GM12878 (cell line): ENCODE measurements around the gene DCBLD2. TPM values are rescaled to one million over a fixed set of nuclear protein-coding genes. Genes with fewer than 3 reads are reported as not detected.

ENCODE experiments used
- ATAC-seq: fragments of 200-7000 bp; cut with Tn5 transposase; 3 replicates; pipeline ENCODE4 v1.9.1; 2020; ENCODE audit warnings: mild to moderate bottlenecking, moderate library complexity
- BruUV-seq: library from RNA; stranded (reverse); fragments of 400-500 nt; replicated peaks from 2 replicates; lab custom pipeline; 2021; lab: Mats Ljungman, UMichigan
- CTCF ChIA-PET: fragments of 300-600 bp; sonication (Branson Sonifier 250); formaldehyde crosslinking; extraction: SDS; loops from one replicate; lab custom pipeline; 2021; ENCODE audit warnings: inconsistent platforms; lab: Yijun Ruan, JAX
- POLR2A ChIA-PET: fragments of 350-600 bp; formaldehyde crosslinking; extraction: SDS; loops from one replicate; lab custom pipeline; 2021; ENCODE audit warnings: inconsistent platforms; lab: Charles Lee
- RAD21 ChIA-PET: fragments of 300-600 bp; sonication (Branson Sonifier 250); formaldehyde crosslinking; loops from one replicate; lab custom pipeline; 2023; ENCODE audit warnings: antibody characterized with exemption; ENCODE audit not compliant: unreplicated experiment; lab: Charles Lee
- SMC1A ChIA-PET: fragments of 300-600 bp; sonication (Branson Sonifier 250); formaldehyde crosslinking; loops from one replicate; lab custom pipeline; 2023; ENCODE audit not compliant: unreplicated experiment, uncharacterized antibody; lab: Charles Lee
- DNase-seq: peaks from one replicate; pipeline ENCODE4 v3.0.0-alpha.2; 2011; ENCODE audit warnings: low read depth, low spot score
- FAIRE-seq: peaks from 3 replicates; lab custom pipeline; 2011; peaks lifted over from hg19 to GRCh38; lab: Jason Lieb, UNC
- H2AFZ ChIP-seq: 2 replicates; pipeline ENCODE4 v1.6.0; 2011; ENCODE audit warnings: low read depth, low read length, control low read depth; ENCODE audit not compliant: control insufficient read depth
- H3K27ac ChIP-seq: 2 replicates; pipeline ENCODE4 v1.5.1; 2011; ENCODE audit warnings: control low read depth; ENCODE audit not compliant: control insufficient read depth, insufficient read depth
- H3K27me3 ChIP-seq, 2 experiments: replicated peaks in 1 of 2; 2 replicates each; pipeline versions ENCODE4 v1.6.0 to v1.6.1; 2011; ENCODE audit warnings: low read length in 1 of 2; ENCODE audit not compliant: control insufficient read depth in 2 of 2, insufficient read depth in 2 of 2
- H3K36me3 ChIP-seq, 2 experiments: 2 replicates each; pipeline ENCODE4 v1.5.1; 2011; ENCODE audit warnings: low read length in 1 of 2; ENCODE audit not compliant: control insufficient read depth in 2 of 2, insufficient read depth in 2 of 2
- H3K4me1 ChIP-seq: 2 replicates; pipeline ENCODE4 v1.6.1; 2011; ENCODE audit warnings: mild to moderate bottlenecking, low read length, moderate library complexity, mixed read lengths; ENCODE audit not compliant: control insufficient read depth, insufficient read depth
- H3K4me2 ChIP-seq: 2 replicates; pipeline ENCODE4 v1.6.0; 2011; ENCODE audit warnings: control low read depth; ENCODE audit not compliant: control insufficient read depth, insufficient read depth
- H3K4me3 ChIP-seq: fragments of 200-600 bp; sonication (generic); 2 replicates; pipeline ENCODE4 v1.5.1; 2016
- H3K79me2 ChIP-seq: 2 replicates; pipeline ENCODE4 v1.6.0; 2011; ENCODE audit warnings: low read length; ENCODE audit not compliant: control insufficient read depth, insufficient read depth
- H3K9ac ChIP-seq: 2 replicates; pipeline ENCODE4 v1.8.0; 2011; ENCODE audit warnings: low read length, control low read depth, mixed read lengths; ENCODE audit not compliant: control insufficient read depth, insufficient read depth
- H3K9me3 ChIP-seq: replicated peaks from 3 replicates; pipeline ENCODE4 v1.5.1; 2011; ENCODE audit warnings: mild to moderate bottlenecking, low read length; ENCODE audit not compliant: control insufficient read depth, insufficient read depth
- H4K20me1 ChIP-seq: 2 replicates; pipeline ENCODE4 v1.6.0; 2011; ENCODE audit not compliant: control insufficient read depth, insufficient read depth
- EZH2 ChIP-seq: IDR thresholded peaks from 2 replicates; pipeline ENCODE4 v1.6.1; 2012; ENCODE audit warnings: low read depth, mild to moderate bottlenecking, control low read depth, inconsistent platforms, low read length, borderline replicate concordance; ENCODE audit not compliant: control insufficient read depth
- WGBS: methylation state at CpG from one replicate; pipeline ENCODE4 v1.1.6; 2016; ENCODE audit warnings: low lambda C conversion rate; ENCODE audit not compliant: insufficient replicate concordance, insufficient coverage; ENCODE audit errors: missing lambda C conversion rate; 5-methylcytosine and 5-hydroxymethylcytosine counted together
- in situ Hi-C: fragments of 300-500 bp; cut with MboI; formaldehyde crosslinking; loops from 9 replicates; pipeline ENCODE4 v1.14.3; 2018; ENCODE audit warnings: mixed read lengths
- intact Hi-C: fragments of 100-400 bp; cut with micrococcal nuclease; formaldehyde crosslinking; loops from one replicate; pipeline ENCODE4 v1.14.2; 2022; ENCODE audit not compliant: unreplicated experiment
- polyA plus RNA-seq, 11 experiments: library from polyadenylated mRNA; depleted of rRNA in 4 of 11; unstranded in 6 of 11; stranded (reverse) in 5 of 11; fragments of >200 nt; fragmentation: Nextera tagmentation in 4 of 11; fragmentation: Illumina TruSeq in 1 of 11; extraction: Ambion mirVana in 4 of 11; extraction: Trizol in 1 of 11; gene quantifications; 1 replicate in 1 of 11; 2 replicates in 10 of 11; pipeline versions ENCODE4 v1.2.1 to v1.2.3, GENCODE V29; 2011 to 2016; ENCODE audit warnings: inconsistent platforms in 2 of 11, missing spikeins in 2 of 11, low read depth in 1 of 11
- total RNA-seq, 4 experiments: library from RNA; depleted of rRNA in 3 of 4; stranded (reverse); fragments of >200 nt in 3 of 4; fragmentation: Illumina TruSeq in 1 of 4; extraction: Trizol in 1 of 4; gene quantifications; 2 replicates each; pipeline versions ENCODE4 v1.2.1 to v1.2.3, GENCODE V29; 2013 to 2021
- TF ChIP-seq, protein P1 (sequence below), 3 experiments: IDR thresholded peaks in 2 of 3; conservative IDR thresholded peaks in 1 of 3; 2 replicates each; pipeline ENCODE4 v1.5.1; 2011; ENCODE audit warnings: low read depth in 3 of 3, low read length in 3 of 3, mild to moderate bottlenecking in 3 of 3, control low read depth in 2 of 3, moderate library complexity in 2 of 3, inconsistent platforms in 1 of 3, mixed read lengths in 1 of 3; ENCODE audit not compliant: control insufficient read depth in 2 of 3, insufficient read depth in 1 of 3; ENCODE audit errors: extremely low read depth in 1 of 3
- TF ChIP-seq, protein P2 (sequence below): IDR thresholded peaks from 2 replicates; pipeline ENCODE4 v1.6.1; 2011; ENCODE audit warnings: borderline replicate concordance, low read depth, mild to moderate bottlenecking, moderate library complexity, mixed read lengths, low read length; ENCODE audit not compliant: insufficient read depth; ENCODE audit errors: extremely low read length
- TF ChIP-seq, protein P3 (sequence below): fragments of 450-650 bp; formaldehyde crosslinking; IDR thresholded peaks from 2 replicates; pipeline ENCODE4 v1.5.0; 2022; ENCODE audit warnings: mild to moderate bottlenecking, missing genetic modification characterization
- TF ChIP-seq, protein P4 (sequence below): IDR thresholded peaks from 2 replicates; pipeline ENCODE4 v1.6.1; 2012; ENCODE audit warnings: improper control_type of control experiment, low read depth, low read length; ENCODE audit not compliant: insufficient replicate concordance

DCBLD2 gene
- total and polyA plus RNA-seq, 10 of the 15 experiments (the other 5 are each of a cell fraction or from before 2014, with no cell fraction given) = 1.6 to 5.9 (median 4.7) TPM

DNA sequence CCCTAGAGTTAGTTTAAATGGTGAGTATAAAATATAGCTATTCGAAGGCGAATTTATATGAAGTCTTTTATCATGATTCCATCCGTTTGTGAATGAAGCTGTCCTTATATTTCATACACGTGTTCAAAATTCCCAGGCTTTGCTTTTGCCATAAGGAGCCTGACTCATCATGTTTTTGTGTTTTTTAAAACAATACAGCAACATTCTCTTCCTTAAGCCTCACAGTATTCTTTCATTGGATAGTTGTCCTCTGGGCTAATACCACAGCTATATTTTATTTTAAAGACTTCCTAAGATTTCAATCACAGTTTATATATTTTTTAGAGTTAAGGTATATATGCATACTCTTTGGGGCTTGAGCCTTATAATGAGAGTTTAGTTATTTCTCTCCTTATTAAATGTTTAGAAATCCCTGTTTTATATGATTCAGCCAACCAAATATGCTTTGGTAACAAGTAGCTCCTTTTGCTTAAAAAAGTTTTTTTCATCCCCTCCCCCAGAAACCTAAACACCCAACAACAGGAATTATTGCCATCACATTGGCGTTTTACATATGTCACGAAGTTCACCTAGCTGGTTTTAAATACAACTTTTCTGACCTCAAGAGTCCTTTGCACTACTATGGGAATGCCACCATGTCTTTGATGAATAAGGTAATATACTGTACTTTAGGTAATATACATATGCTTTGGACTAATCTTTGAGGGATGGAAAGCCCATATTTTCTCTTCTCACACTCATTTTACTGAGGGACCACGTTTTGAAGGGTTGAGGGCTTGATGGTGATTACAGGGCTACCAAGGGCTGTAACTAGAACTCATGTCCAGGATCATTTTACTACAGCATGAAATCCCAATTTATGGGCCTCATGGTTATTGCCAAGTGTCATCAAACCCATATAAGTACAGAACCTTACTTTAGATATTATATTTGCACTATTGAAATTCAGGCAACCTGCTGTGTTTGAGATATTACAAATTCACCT, 109.9 kb downstream of the DCBLD2 start:
- in situ Hi-C loops = no loop called here
- ChIA-PET SMC1A (interaction anchor here (0.8 to 1.3 kb wide), 12 partner anchors 8 to 192 kb away, joined by 3 to 5 read pairs (median 3); no protein-coding TSS in a partner anchor), RAD21 (interaction anchor here (0.9 kb wide), 1 partner anchor 56 kb away, joined by 3 read pairs; no protein-coding TSS in a partner anchor), CTCF (interaction anchor here (1.0 to 1.5 kb wide), 5 partner anchors 10 to 198 kb away, joined by 3 to 5 read pairs (median 3); no protein-coding TSS in a partner anchor), POLR2A (no interaction called here)
- no peaks in the 10 kb centered on the region for H3K27me3 ChIP-seq
- ATAC-seq (no peak), DNase-seq (no peak), FAIRE-seq (no peak)
- H4K20me1 ChIP-seq = no peaks in the 10 kb centered on the region
- TF ChIP-seq EZH2 = no peak
- TF ChIP-seq, protein P1, sequence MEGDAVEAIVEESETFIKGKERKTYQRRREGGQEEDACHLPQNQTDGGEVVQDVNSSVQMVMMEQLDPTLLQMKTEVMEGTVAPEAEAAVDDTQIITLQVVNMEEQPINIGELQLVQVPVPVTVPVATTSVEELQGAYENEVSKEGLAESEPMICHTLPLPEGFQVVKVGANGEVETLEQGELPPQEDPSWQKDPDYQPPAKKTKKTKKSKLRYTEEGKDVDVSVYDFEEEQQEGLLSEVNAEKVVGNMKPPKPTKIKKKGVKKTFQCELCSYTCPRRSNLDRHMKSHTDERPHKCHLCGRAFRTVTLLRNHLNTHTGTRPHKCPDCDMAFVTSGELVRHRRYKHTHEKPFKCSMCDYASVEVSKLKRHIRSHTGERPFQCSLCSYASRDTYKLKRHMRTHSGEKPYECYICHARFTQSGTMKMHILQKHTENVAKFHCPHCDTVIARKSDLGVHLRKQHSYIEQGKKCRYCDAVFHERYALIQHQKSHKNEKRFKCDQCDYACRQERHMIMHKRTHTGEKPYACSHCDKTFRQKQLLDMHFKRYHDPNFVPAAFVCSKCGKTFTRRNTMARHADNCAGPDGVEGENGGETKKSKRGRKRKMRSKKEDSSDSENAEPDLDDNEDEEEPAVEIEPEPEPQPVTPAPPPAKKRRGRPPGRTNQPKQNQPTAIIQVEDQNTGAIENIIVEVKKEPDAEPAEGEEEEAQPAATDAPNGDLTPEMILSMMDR (IDR thresholded peaks at IDR 0.05 in 2 of 3, conservative IDR thresholded peaks at IDR 0.05 in 1 of 3; ENCODE audit: control insufficient read depth in 2 of 3, extremely low read depth in 1 of 3, insufficient read depth in 1 of 3, low read depth in 3 of 3, low read length in 3 of 3) = no peak
- TF ChIP-seq, protein P2, sequence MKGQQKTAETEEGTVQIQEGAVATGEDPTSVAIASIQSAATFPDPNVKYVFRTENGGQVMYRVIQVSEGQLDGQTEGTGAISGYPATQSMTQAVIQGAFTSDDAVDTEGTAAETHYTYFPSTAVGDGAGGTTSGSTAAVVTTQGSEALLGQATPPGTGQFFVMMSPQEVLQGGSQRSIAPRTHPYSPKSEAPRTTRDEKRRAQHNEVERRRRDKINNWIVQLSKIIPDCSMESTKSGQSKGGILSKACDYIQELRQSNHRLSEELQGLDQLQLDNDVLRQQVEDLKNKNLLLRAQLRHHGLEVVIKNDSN = no peak
- TF ChIP-seq, protein P3, sequence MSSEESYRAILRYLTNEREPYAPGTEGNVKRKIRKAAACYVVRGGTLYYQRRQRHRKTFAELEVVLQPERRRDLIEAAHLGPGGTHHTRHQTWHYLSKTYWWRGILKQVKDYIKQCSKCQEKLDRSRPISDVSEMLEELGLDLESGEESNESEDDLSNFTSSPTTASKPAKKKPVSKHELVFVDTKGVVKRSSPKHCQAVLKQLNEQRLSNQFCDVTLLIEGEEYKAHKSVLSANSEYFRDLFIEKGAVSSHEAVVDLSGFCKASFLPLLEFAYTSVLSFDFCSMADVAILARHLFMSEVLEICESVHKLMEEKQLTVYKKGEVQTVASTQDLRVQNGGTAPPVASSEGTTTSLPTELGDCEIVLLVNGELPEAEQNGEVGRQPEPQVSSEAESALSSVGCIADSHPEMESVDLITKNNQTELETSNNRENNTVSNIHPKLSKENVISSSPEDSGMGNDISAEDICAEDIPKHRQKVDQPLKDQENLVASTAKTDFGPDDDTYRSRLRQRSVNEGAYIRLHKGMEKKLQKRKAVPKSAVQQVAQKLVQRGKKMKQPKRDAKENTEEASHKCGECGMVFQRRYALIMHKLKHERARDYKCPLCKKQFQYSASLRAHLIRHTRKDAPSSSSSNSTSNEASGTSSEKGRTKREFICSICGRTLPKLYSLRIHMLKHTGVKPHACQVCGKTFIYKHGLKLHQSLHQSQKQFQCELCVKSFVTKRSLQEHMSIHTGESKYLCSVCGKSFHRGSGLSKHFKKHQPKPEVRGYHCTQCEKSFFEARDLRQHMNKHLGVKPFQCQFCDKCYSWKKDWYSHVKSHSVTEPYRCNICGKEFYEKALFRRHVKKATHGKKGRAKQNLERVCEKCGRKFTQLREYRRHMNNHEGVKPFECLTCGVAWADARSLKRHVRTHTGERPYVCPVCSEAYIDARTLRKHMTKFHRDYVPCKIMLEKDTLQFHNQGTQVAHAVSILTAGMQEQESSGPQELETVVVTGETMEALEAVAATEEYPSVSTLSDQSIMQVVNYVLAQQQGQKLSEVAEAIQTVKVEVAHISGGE = no peak
- TF ChIP-seq, protein P4, sequence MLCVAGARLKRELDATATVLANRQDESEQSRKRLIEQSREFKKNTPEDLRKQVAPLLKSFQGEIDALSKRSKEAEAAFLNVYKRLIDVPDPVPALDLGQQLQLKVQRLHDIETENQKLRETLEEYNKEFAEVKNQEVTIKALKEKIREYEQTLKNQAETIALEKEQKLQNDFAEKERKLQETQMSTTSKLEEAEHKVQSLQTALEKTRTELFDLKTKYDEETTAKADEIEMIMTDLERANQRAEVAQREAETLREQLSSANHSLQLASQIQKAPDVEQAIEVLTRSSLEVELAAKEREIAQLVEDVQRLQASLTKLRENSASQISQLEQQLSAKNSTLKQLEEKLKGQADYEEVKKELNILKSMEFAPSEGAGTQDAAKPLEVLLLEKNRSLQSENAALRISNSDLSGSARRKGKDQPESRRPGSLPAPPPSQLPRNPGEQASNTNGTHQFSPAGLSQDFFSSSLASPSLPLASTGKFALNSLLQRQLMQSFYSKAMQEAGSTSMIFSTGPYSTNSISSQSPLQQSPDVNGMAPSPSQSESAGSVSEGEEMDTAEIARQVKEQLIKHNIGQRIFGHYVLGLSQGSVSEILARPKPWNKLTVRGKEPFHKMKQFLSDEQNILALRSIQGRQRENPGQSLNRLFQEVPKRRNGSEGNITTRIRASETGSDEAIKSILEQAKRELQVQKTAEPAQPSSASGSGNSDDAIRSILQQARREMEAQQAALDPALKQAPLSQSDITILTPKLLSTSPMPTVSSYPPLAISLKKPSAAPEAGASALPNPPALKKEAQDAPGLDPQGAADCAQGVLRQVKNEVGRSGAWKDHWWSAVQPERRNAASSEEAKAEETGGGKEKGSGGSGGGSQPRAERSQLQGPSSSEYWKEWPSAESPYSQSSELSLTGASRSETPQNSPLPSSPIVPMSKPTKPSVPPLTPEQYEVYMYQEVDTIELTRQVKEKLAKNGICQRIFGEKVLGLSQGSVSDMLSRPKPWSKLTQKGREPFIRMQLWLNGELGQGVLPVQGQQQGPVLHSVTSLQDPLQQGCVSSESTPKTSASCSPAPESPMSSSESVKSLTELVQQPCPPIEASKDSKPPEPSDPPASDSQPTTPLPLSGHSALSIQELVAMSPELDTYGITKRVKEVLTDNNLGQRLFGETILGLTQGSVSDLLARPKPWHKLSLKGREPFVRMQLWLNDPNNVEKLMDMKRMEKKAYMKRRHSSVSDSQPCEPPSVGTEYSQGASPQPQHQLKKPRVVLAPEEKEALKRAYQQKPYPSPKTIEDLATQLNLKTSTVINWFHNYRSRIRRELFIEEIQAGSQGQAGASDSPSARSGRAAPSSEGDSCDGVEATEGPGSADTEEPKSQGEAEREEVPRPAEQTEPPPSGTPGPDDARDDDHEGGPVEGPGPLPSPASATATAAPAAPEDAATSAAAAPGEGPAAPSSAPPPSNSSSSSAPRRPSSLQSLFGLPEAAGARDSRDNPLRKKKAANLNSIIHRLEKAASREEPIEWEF = no peak
- no peak overlapping the region for H3K27ac ChIP-seq
- BruUV-seq = no TSS peak
- 65% methylated on average over 7 of the region's 7 CpGs for WGBS
- H3K9ac ChIP-seq = no peak overlapping the region
- H3K9me3 ChIP-seq = no peaks in the 10 kb centered on the region
- no peaks in the 10 kb centered on the region for H3K4me1 ChIP-seq
- peaks cover 0 to 3% of the 10 kb centered on the region in 2 experiments; a peak in 3 of 4 replicates for H3K36me3 ChIP-seq
- H3K4me2 ChIP-seq = no peak overlapping the region
- no peaks in the 10 kb centered on the region for H3K79me2 ChIP-seq
- no peak overlapping the region for H2AFZ ChIP-seq
- no peak overlapping the region for H3K4me3 ChIP-seq
- intact Hi-C loops = no loop called here
